Esophagus squamous epithelium (tissue), 4 donors: ENCODE measurements around the gene ANKMY2.

Experiments used
- POLR2A ChIP-seq, 4 donors: fragments of 450-650 bp; IDR thresholded peaks; one replicate each; pipeline ENCODE4 v1.6.1; 2017; ENCODE audit warnings: antibody characterized with exemption in 4 of 4, mild to moderate bottlenecking in 4 of 4, moderate library complexity in 3 of 4
- TF ChIP-seq, protein P1 (sequence below), 6 experiments: fragments of 450-650 bp in 4 of 6; fragments of 200-600 bp in 2 of 6; sonication (generic) in 2 of 6; IDR thresholded peaks; one replicate each; pipeline ENCODE4 v1.5.1; 2016 to 2019; ENCODE audit warnings: antibody characterized with exemption in 6 of 6, mild to moderate bottlenecking in 4 of 6, moderate library complexity in 4 of 6

- TF ChIP-seq, protein P1, sequence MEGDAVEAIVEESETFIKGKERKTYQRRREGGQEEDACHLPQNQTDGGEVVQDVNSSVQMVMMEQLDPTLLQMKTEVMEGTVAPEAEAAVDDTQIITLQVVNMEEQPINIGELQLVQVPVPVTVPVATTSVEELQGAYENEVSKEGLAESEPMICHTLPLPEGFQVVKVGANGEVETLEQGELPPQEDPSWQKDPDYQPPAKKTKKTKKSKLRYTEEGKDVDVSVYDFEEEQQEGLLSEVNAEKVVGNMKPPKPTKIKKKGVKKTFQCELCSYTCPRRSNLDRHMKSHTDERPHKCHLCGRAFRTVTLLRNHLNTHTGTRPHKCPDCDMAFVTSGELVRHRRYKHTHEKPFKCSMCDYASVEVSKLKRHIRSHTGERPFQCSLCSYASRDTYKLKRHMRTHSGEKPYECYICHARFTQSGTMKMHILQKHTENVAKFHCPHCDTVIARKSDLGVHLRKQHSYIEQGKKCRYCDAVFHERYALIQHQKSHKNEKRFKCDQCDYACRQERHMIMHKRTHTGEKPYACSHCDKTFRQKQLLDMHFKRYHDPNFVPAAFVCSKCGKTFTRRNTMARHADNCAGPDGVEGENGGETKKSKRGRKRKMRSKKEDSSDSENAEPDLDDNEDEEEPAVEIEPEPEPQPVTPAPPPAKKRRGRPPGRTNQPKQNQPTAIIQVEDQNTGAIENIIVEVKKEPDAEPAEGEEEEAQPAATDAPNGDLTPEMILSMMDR (IDR thresholded peaks at IDR 0.05): no peak
- no peak for TF ChIP-seq POLR2A (IDR thresholded peaks at IDR 0.05)
Measured at GRCh38 chr7:16651396-16652239, 6.1 kb upstream of the ANKMY2 start.
